ENCODE data around the gene UBE2M.

GRCh38 chr19:58556622-58557220, 1.7 kb downstream of the UBE2M start:
- TF ChIP-seq EZH2 (IDR thresholded peaks at IDR 0.05; ENCODE audit: insufficient read depth, poor library complexity, severe bottlenecking) (no peak), EZH2phosphoT487 (IDR thresholded peaks at IDR 0.05; ENCODE audit: insufficient read depth, low read depth) (no peak)

All from GM23248 (cell line).